Endometrial microvascular endothelial cells (primary cell): ENCODE data around the gene HSPA6. TPM values are rescaled to one million over a fixed set of nuclear protein-coding genes. Genes with fewer than 3 reads are reported as not detected.
"Not testable (repeated sequence)": the region's sequence is repeated elsewhere in the genome, so short reads cannot be mapped to it uniquely, and the experiment has no call there.

Experiments used
- in situ Hi-C: cut with HindIII; loops from 2 replicates; pipeline ENCODE4 v1.10.0; 2017; ENCODE audit warnings: low sequenced_read_pairs, low pct_unique_long_range_greater_than_20kb; ENCODE audit errors: inconsistent ontology term
- total RNA-seq: library from RNA; depleted of rRNA; stranded (reverse); fragments of >200 nt; gene quantifications from one replicate; pipeline ENCODE4 v1.2.3, GENCODE V29; 2015; ENCODE audit errors: inconsistent ontology term

HSPA6 gene
- total RNA-seq, 1 donor from 2014 or later: not detected

DNA sequence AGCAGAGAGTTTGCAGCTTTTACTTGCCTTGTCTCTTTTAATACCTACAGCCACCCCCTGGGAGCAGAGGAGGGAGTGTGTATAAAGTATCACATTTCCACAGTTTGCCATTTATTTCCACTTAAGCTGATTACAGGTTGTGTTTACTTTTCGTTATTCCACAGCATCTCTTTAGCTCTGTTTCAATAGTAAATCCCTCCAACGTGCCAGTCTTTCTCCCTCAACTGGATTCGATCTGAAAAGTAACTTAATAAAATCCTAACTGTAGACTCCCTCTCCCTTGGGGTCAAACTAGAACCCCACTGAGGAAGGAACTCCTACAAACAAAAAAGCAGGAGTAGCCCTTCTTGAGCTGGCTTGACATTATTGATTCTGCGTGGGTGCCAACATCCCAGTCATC lies 22.2 kb upstream of the HSPA6 start:
- in situ Hi-C loops: no loop called here

DNA sequence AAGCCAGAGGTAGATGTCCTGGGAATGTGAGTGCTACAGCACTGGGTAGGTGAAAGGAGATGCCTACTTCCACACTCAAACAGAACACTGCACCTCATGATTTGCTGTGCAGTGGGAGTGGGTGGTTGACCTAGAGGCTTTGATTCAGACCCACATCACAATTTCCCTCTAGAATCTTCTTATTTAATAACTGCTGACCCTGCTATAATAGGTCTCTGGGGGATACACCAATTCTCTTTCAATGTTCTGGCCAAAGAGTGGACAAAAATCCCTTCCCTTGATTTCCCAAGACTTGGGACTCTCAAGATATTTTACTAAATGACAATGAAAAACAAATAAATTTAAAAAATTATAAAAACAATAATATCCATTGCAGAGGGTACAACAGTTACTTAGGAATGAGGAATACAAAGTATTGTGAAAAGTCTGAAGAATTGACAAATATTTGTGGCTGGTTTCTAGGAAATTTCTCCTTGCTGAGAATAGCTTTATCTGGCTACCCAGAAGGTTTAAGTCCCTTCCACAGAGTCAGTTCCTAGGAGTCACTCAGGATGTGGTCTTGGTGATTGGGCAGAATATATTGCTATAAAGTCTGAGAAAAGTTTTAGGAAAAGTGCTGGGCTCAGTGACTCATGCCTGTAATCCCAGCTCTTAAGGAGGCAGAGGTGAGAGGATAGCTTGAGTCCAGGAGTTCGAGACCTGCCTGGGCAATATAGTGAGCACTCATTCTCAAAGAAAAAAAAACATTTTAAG lies 21.5 kb upstream of the HSPA6 start:
- in situ Hi-C loops: no loop called here

DNA sequence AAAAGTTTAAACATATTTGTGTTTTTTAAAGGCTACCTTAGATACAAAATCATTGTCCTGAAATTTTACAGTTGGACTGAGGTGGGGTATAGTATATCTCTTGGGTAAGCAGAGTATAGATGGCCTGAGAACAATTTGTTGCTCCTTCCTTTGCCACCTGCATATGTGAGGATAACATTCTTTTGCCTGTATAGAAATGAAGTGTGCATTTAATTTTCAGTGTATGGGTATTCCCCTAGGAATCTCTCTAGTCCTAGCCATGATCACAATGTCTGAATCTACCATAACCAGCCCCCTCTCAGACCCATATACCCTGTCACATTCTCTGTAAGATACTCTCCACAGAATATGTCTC lies 21.0 kb upstream of the HSPA6 start:
- in situ Hi-C loops: no loop called here

DNA sequence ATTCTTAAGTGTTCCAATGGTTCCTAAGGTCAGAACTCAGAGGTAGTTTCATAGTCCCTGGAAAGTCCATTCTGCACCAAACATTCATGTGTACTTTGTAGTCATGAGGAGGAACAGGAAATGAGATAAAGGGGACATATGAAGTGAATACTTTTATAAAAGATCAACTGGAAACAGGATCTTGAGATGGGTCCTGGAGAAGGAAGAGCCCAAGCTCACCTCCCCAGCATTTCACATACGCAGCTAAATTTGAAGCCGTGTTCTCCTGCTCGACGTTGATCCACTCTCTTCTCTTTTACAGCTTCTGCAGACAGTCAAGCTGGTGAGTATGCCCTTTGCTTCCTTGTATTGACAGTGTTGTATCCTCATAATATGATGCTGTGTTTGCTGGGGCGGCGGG lies 18.7 kb upstream of the HSPA6 start:
- in situ Hi-C loops: no loop called here

DNA sequence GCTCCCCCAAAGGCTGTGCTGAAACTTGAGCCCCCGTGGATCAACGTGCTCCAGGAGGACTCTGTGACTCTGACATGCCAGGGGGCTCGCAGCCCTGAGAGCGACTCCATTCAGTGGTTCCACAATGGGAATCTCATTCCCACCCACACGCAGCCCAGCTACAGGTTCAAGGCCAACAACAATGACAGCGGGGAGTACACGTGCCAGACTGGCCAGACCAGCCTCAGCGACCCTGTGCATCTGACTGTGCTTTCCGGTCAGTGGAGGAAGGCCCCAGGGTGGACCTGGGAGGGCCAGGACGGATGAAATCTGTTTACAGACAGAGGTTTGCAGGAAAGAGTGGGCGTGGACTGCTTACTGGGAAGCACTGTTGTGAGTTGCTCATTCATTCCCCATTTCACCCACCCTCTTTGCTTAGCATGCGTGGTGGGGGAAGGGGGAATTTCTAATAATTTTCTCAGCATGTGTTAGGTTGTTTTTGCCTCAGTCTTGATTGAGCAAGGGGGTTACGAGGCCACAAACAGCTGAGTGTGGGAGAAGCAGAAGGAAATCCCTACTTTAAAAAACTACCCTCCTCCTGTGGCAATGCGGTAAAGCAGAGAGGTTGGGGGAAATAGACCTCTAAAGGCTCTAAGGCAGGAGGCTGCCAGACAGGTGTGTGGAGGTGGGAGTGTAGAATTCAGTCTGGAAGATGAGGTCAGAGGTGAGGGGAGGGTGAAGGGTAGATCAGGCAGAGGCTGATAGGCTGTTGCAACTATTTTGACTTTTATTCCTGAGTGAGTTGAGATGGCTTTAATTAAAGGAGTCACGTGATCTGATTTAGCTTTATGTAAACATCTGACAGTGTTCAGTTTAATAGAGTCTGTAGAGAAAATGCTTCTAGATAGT lies 17.8 kb upstream of the HSPA6 start:
- in situ Hi-C loops: no loop called here

DNA sequence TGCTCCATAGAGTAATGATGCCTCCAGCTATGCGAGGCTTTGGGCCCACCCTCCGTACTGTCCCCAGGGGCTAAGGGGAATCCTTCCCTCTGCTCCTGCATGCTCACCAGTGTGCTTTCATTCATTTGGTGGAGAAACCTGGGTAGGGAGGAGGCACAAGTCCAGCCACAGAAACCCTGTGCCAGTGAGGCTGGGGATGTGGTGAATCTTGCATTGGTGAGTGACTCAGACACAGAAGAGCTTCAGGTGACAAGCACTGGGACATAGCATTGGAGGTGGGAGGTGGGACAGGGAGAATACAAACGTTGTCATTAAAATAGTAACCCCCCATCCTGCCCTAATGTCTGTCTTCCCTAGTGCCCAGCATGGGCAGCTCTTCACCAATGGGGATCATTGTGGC lies 13.9 kb upstream of the HSPA6 start:
- in situ Hi-C loops: no loop called here

DNA sequence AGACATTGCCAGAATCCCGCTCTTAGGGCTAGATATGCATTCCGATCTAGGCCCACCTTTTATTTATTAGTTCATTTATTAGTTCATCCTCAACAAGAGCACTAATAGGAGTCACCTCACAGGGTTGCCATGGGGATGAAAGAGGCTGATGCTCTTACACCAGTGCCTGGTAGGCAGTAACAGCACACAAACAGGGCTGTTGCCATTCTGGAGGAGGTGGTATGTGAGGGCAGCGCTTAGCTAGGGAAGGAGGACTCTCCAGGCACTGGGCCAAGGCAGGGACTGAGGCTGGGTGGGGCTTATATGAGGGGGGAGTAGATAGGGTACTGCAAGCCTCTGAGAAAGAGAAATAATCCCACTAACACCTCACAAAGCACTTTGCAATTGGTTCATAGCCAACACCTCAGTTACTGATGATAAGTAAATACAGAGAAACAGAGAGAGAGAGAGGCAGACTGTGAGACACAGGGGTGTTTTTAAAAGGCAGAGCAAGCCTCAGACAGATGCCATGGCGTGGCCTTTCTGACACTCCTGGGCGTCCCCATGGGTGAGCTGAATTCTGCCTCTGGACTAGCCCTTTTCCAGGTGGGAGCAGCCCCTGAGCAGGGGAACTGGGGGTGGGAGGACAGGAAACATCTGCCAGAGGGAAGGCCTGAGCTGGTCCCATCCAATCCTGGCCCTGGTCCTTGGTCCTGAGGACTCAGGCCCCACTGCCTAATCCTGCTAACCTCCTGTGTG lies 13.2 kb upstream of the HSPA6 start:
- in situ Hi-C loops: no loop called here

DNA sequence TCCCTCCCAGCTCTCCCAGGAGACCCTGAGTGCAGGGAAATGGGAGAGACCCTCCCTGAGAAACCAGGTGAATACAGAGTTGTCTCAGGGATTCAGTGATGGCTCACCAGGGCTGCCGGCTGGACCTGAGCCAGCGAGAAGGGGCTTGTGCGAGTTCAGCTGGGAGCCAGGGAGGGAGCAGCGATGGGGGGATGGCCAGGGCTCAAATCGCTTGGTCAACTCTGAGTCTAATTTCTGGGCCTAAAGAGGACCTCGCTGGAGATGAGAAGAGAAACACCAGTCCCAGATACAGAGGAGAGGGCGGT lies 12.6 kb upstream of the HSPA6 start:
- in situ Hi-C loops: no loop called here

DNA sequence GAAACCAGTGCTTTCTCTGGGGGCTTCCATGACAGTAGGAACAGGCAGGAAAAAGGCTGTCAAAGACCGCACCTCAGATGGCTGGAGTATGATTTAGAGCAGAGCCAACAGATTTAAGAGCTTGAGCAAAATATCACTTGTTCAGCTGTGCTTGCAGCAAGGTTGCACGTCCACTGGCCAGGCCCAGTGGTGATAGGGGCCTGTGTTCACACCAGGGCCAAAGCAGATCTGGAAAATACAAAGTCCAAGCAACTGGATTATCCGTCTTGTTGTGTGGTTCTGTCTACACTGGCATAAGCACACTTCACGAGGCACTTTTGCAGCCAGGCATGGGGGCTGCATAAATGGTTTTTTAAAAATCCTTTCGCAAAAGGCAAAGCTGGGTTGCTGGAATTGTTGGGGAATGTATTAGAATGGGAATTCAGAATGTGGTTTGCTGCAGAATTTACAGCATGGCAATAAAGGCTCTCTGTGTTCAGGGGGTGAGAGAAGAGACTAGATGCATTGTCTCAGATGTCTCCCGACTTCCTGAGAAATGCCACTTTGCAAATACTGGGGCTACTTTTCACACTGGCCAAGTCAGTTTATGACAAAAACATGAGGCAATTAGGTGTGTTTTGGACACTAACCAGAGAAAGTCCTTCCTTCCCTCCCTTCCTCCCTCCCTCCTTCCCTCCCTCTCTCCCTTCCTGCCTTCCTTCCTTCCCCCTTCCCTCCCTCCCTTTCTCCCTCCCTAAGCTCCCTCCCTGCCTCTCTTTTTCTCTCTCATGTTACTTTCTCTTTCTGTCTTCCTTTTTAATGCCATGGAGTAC lies 11.5 kb upstream of the HSPA6 start:
- in situ Hi-C loops: not testable (repeated sequence)

DNA sequence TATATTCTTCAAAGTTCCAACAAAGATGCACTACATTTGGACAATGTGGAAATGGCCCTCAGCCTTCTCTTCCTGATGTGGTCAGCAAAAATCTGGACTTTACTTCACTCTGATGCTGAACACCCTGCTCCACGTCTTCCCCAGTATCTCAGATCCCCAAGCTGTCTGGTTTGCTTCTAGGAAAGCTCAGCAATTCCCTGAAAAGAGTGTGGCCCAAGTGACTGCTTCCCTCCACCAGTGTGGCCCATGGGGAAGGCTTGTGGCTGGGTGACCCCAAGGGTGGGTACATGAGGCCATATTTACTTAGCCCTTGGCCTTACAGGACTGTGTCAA lies 10.9 kb upstream of the HSPA6 start:
- in situ Hi-C loops: not testable (repeated sequence)

DNA sequence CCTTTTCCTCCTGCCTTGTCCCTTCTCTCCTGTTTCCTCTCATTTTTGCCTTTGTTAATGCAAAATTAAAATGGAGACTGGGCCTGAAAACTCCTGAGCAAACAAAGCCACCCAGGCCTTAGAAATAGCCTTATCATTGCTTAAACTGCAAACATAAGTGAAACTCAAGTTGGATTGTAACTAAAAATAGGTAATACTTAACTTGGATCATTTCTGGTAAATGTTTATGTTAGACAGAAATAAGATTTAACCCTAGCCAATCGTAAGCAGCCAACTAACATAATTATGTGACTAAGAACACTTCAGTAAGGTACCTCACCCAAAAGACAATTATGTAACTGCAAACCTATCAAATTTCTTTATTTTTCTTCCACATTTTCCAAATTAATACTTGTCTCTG lies 10.4 kb upstream of the HSPA6 start:
- in situ Hi-C loops: not testable (repeated sequence)

DNA sequence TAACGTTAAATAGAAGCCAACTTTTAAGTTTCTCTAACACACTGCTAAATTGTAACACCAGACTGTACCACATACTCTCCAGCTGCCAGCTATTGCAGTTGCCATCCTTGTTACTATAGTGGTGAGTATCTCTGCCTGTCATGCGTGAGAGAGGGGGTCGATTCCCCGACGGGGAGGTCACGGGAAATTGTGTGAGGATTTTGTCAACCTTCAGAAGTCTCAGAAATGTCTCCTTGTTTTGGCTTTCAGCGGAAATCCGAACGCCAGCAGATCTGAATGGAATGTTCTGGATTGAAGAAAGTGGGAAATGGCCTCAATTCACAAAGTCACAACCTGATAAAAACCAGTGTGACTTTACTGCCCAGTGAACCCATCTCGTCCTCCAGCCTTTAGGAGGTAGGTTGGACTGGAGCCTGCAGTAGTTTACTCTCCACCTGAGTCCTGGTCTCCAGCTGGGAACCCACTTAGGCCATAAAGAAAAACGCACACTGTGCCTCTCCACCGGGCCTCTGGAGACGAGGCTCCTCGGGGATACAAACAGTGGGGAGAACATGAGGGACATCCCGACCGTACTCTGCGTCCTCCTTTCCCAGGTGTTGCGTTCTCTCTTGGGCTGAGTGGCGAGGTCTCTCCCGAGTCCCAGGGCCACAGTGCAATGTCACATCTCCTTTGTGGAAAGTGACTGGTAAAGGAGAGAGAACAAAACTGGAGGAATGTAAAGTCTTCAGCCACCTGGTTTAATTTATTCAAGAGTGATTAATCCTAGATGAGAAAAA lies 1.1 kb upstream of the HSPA6 start:
- in situ Hi-C loops: not testable (repeated sequence)

DNA sequence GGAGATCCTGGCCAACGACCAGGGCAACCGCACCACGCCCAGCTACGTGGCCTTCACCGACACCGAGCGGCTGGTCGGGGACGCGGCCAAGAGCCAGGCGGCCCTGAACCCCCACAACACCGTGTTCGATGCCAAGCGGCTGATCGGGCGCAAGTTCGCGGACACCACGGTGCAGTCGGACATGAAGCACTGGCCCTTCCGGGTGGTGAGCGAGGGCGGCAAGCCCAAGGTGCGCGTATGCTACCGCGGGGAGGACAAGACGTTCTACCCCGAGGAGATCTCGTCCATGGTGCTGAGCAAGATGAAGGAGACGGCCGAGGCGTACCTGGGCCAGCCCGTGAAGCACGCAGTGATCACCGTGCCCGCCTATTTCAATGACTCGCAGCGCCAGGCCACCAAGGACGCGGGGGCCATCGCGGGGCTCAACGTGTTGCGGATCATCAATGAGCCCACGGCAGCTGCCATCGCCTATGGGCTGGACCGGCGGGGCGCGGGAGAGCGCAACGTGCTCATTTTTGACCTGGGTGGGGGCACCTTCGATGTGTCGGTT lies 477 bp downstream of the HSPA6 start:
- in situ Hi-C loops: loop anchor here (25.0 kb wide), 1 partner anchor 212 kb away; the partner anchor contains the start of gene DUSP12

DNA sequence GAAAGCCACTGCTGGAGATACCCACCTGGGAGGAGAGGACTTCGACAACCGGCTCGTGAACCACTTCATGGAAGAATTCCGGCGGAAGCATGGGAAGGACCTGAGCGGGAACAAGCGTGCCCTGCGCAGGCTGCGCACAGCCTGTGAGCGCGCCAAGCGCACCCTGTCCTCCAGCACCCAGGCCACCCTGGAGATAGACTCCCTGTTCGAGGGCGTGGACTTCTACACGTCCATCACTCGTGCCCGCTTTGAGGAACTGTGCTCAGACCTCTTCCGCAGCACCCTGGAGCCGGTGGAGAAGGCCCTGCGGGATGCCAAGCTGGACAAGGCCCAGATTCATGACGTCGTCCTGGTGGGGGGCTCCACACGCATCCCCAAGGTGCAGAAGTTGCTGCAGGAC lies 981 bp downstream of the HSPA6 start:
- in situ Hi-C loops: loop anchor here (25.0 kb wide), 1 partner anchor 212 kb away; the partner anchor contains the start of gene DUSP12

DNA sequence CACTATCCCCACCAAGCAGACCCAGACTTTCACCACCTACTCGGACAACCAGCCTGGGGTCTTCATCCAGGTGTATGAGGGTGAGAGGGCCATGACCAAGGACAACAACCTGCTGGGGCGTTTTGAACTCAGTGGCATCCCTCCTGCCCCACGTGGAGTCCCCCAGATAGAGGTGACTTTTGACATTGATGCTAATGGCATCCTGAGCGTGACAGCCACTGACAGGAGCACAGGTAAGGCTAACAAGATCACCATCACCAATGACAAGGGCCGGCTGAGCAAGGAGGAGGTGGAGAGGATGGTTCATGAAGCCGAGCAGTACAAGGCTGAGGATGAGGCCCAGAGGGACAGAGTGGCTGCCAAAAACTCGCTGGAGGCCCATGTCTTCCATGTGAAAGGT lies 1.6 kb downstream of the HSPA6 start:
- in situ Hi-C loops: loop anchor here (25.0 kb wide), 1 partner anchor 211 kb away; the partner anchor contains the start of gene DUSP12

DNA sequence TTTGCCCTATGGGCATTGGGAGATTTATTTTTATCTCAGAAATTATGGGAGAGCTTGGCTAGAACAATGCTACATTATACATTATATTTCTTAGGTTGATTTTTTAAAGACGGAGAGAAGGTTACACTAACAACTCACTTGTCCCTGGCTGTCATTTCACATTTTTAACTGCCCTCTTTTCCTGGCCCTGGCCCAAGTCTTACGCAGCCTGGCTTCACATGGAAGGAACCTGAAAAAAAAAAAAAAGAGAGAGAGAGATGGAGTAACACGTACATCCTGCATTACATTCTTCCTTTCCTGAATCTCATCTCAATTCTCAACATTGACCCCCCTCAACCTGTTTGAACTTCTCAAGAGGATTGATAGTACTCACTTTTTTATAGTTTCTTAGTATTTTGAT lies 4.2 kb downstream of the HSPA6 start:
- in situ Hi-C loops: loop anchor here (25.0 kb wide), 1 partner anchor 209 kb away; the partner anchor contains the start of gene DUSP12

DNA sequence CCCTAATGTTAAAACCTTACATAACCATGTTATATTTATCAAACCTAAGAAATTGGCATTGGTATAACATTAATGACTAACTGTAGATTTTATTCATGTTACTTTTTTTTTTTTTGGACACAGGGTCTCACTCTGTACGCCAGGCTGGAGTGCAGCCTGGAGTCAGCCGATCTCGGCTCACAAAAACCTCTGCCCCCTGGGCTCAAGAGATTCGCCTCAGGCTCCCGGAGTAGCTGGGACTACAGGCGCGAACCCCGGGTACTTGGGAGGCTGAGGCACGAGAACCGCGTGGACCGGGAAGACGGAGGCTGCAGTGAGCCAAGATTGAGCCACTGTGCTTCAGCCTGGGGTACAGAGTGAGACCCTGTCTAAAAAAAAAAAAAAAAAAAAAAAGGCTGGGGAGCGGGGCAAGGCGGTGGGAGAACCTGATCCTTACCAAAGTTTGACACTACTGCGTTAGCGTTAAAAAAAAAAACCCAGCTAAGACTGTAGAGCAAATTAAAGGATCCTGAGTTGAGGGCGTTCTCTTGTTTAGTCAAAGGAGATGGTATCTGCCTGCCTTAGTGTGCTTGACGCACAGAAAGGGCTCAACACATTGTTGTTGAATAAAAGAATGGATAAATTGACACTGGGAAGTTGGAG lies 5.2 kb downstream of the HSPA6 start:
- in situ Hi-C loops: loop anchor here (25.0 kb wide), 1 partner anchor 208 kb away; the partner anchor contains the start of gene DUSP12
